Panc1 (cell line): ENCODE measurements around the gene MBTPS1. TPM values are rescaled to one million over a fixed set of nuclear protein-coding genes. Genes with fewer than 3 reads are reported as not detected.

Source experiments
- ATAC-seq: fragments of 200-7000 bp; cut with Tn5 transposase; 2 replicates; pipeline ENCODE4 v1.9.1; 2020; ENCODE audit warnings: mild to moderate bottlenecking, moderate library complexity
- BruUV-seq: library from RNA; stranded (reverse); fragments of 400-500 nt; replicated peaks from 2 replicates; lab custom pipeline; 2021; lab: Mats Ljungman, UMichigan
- CTCF ChIA-PET: fragments of 300-600 bp; sonication (Branson Sonifier 250); formaldehyde crosslinking; loops from one replicate; lab custom pipeline; 2022; ENCODE audit warnings: antibody characterized with exemption; lab: Charles Lee
- POLR2A ChIA-PET: fragments of 300-600 bp; sonication (Branson Sonifier 250); formaldehyde crosslinking; loops from one replicate; lab custom pipeline; 2022; ENCODE audit warnings: antibody characterized with exemption; lab: Charles Lee
- DNase-seq: peaks from one replicate; pipeline ENCODE4 v3.0.0-alpha.2; 2010; ENCODE audit warnings: low read depth, low spot score
- H3K27ac ChIP-seq: 2 replicates; pipeline ENCODE4 v1.5.1; 2011; ENCODE audit warnings: mild to moderate bottlenecking, low read length, inconsistent platforms
- H3K27me3 ChIP-seq: fragments of 200-500 bp; sonication (Bioruptor generic); 2 replicates; pipeline ENCODE4 v1.6.0; 2014; ENCODE audit warnings: low read length, inconsistent platforms; ENCODE audit not compliant: control insufficient read depth, insufficient read depth
- H3K36me3 ChIP-seq: fragments of 200-500 bp; sonication (Bioruptor generic); 2 replicates; pipeline ENCODE4 v1.5.1; 2014; ENCODE audit warnings: inconsistent platforms, mild to moderate bottlenecking, low read length, moderate library complexity; ENCODE audit not compliant: control insufficient read depth, insufficient read depth
- H3K4me1 ChIP-seq: 2 replicates; pipeline ENCODE4 v1.5.1; 2011; ENCODE audit warnings: inconsistent platforms, mild to moderate bottlenecking, low read length, moderate library complexity; ENCODE audit not compliant: control insufficient read depth, insufficient read depth
- H3K4me3 ChIP-seq, 2 experiments: 2 replicates each; pipeline ENCODE4 v1.5.1; 2011 to 2012; ENCODE audit warnings: low read depth in 2 of 2, low read length in 2 of 2, mild to moderate bottlenecking in 2 of 2, inconsistent platforms in 1 of 2, moderate library complexity in 1 of 2
- H3K9me3 ChIP-seq: fragments of 200-500 bp; sonication (Bioruptor generic); 2 replicates; pipeline ENCODE4 v1.5.1; 2014; ENCODE audit warnings: low read depth, mild to moderate bottlenecking, inconsistent platforms, low read length, moderate library complexity; ENCODE audit not compliant: control insufficient read depth, insufficient read depth
- CTCF ChIP-seq: fragments of 450-650 bp; IDR thresholded peaks from 2 replicates; pipeline ENCODE4 v1.5.1; 2017; ENCODE audit warnings: mild to moderate bottlenecking
- POLR2AphosphoS5 ChIP-seq: IDR thresholded peaks from 2 replicates; pipeline ENCODE4 v1.6.1; 2012; ENCODE audit warnings: mild to moderate bottlenecking, low read depth, low read length, moderate library complexity
- REST ChIP-seq, 2 experiments: IDR thresholded peaks; 2 replicates each; pipeline ENCODE4 v1.6.1; 2011 to 2012; ENCODE audit warnings: low read depth in 2 of 2, control low read depth in 1 of 2, low read length in 1 of 2, mild to moderate bottlenecking in 1 of 2, moderate library complexity in 1 of 2; ENCODE audit not compliant: insufficient read depth in 1 of 2
- SIN3A ChIP-seq: IDR thresholded peaks from 2 replicates; pipeline ENCODE4 v1.6.1; 2012; ENCODE audit warnings: low read depth, mild to moderate bottlenecking, low read length, moderate library complexity, borderline replicate concordance; ENCODE audit not compliant: insufficient read depth
- TCF7L2 ChIP-seq: IDR thresholded peaks from 2 replicates; pipeline ENCODE4 v1.6.1; 2011; ENCODE audit warnings: mild to moderate bottlenecking, low read depth, low read length, inconsistent platforms
- in situ Hi-C: cut with HindIII; loops from 2 replicates; pipeline ENCODE4 v1.10.0; 2016; ENCODE audit warnings: low sequenced_read_pairs, low pct_unique_long_range_greater_than_20kb
- intact Hi-C: fragments of 100-400 bp; cut with micrococcal nuclease; formaldehyde crosslinking; loops from one replicate; pipeline ENCODE4 v1.10.0; 2022; ENCODE audit not compliant: unreplicated experiment
- total RNA-seq: library from RNA; stranded (reverse); gene quantifications from one replicate; pipeline ENCODE4 v1.2.1, GENCODE V29; 2021; ENCODE audit not compliant: unreplicated experiment

MBTPS1 gene
- total RNA-seq, 1 experiment from 2014 or later = 66.8 TPM

GRCh38 chr16:84082110-84082509 lies 34.6 kb downstream of the MBTPS1 start:
- Histone ChIP-seq H3K4me1 (no peaks in the 10 kb centered on the region), H3K27me3 (no peaks in the 10 kb centered on the region), H3K9me3 (no peaks in the 10 kb centered on the region), H3K36me3 (peaks cover 4% of the 10 kb centered on the region), H3K27ac (no peak overlapping the region), H3K4me3 (no peak overlapping the region)
- BruUV-seq = no TSS peak
- DNase-seq (no peak), ATAC-seq (no peak)
- in situ Hi-C loops = no loop called here
- CTCF ChIA-PET = interaction anchor here (0.5 kb wide), 1 partner anchor 62 kb away, joined by 5 read pairs; no protein-coding TSS in a partner anchor
- no peak for TF ChIP-seq REST (IDR thresholded peaks at IDR 0.05; ENCODE audit: insufficient read depth in 1 of 2, low read depth in 2 of 2, low read length in 1 of 2)
- intact Hi-C loops = no loop called here
- POLR2A ChIA-PET = interaction anchor here (0.5 kb wide), 1 partner anchor 68 kb away, joined by 5 read pairs; no protein-coding TSS in a partner anchor

GRCh38 chr16:84081446-84081989 lies 35.2 kb downstream of the MBTPS1 start:
- POLR2A ChIA-PET = no interaction called here
- CTCF ChIA-PET = interaction anchor here (0.5 kb wide), 1 partner anchor 63 kb away, joined by 5 read pairs; no protein-coding TSS in a partner anchor
- Histone ChIP-seq H3K4me1 (no peaks in the 10 kb centered on the region), H3K9me3 (no peaks in the 10 kb centered on the region), H3K27ac (no peak overlapping the region), H3K4me3 (no peak overlapping the region), H3K27me3 (no peaks in the 10 kb centered on the region), H3K36me3 (no peaks in the 10 kb centered on the region; the same call in 1 of the 2 replicates)
- ATAC-seq (no peak), DNase-seq (no peak)
- TF ChIP-seq SIN3A (no peak), CTCF (no peak), REST (IDR thresholded peaks at IDR 0.05; ENCODE audit: insufficient read depth in 1 of 2, low read depth in 2 of 2, low read length in 1 of 2) (no peak), POLR2AphosphoS5 (no peak), TCF7L2 (no peak)
- BruUV-seq = no TSS peak
- intact Hi-C loops (no loop called here), in situ Hi-C loops (no loop called here)
